Sigmoid colon (tissue), 4 donors: Measurements from ENCODE around the gene SLC22A3.

Experiments
- POLR2AphosphoS5 ChIP-seq, 4 donors: sonication (generic); formaldehyde crosslinking; IDR thresholded peaks; one replicate each; pipeline ENCODE4 v1.6.1; 2017; ENCODE audit warnings: antibody characterized with exemption in 4 of 4
- TF ChIP-seq, protein P1 (sequence below), 4 experiments: fragments of 450-650 bp in 3 of 4; fragments of 200-600 bp in 1 of 4; IDR thresholded peaks; one replicate each; pipeline ENCODE4 v1.5.1; 2016 to 2019; ENCODE audit warnings: antibody characterized with exemption in 4 of 4, mild to moderate bottlenecking in 3 of 4, moderate library complexity in 2 of 4

DNA sequence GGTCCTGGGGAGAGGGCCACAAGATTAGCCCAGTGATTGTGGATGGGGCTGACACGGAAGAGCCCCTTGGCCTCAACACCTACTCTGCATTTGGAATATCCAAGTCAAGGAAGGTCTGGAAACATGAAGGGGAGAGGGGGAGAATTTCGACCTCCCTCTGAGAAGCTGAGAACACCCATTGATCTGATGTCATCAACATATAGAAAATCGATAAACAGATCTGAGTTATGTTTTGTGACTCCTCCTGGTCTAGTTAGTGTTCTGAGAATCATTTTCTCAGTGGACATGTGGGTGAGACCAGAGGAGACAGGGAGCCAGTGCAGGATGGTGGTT lies 108.0 kb downstream of the SLC22A3 start:
- TF ChIP-seq, protein P1, sequence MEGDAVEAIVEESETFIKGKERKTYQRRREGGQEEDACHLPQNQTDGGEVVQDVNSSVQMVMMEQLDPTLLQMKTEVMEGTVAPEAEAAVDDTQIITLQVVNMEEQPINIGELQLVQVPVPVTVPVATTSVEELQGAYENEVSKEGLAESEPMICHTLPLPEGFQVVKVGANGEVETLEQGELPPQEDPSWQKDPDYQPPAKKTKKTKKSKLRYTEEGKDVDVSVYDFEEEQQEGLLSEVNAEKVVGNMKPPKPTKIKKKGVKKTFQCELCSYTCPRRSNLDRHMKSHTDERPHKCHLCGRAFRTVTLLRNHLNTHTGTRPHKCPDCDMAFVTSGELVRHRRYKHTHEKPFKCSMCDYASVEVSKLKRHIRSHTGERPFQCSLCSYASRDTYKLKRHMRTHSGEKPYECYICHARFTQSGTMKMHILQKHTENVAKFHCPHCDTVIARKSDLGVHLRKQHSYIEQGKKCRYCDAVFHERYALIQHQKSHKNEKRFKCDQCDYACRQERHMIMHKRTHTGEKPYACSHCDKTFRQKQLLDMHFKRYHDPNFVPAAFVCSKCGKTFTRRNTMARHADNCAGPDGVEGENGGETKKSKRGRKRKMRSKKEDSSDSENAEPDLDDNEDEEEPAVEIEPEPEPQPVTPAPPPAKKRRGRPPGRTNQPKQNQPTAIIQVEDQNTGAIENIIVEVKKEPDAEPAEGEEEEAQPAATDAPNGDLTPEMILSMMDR (IDR thresholded peaks at IDR 0.05): no peak
- no peak for TF ChIP-seq POLR2AphosphoS5 (IDR thresholded peaks at IDR 0.05)
